ENCODE measurements around the gene GALNT10.

DNA sequence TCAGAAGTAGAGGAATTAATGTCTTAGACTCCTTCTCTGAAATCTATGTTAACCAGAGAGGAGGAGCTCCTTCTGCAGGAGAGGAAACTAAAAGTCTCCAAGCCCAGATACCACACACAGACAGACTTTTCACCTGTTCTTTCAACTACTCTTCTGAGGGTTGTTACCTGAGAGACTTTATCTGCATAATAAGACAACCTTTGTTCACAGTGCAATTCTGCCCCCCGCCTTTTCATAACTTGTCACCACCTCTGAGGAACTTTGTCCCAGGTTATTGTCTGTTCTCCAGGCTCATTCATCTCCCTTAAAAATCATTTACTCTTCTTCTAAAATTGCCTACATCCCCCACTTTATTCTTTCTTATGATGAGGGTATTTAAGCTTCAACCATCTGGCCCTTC, 9.4 kb upstream of the GALNT10 start:
- TF ChIP-seq, protein P1, sequence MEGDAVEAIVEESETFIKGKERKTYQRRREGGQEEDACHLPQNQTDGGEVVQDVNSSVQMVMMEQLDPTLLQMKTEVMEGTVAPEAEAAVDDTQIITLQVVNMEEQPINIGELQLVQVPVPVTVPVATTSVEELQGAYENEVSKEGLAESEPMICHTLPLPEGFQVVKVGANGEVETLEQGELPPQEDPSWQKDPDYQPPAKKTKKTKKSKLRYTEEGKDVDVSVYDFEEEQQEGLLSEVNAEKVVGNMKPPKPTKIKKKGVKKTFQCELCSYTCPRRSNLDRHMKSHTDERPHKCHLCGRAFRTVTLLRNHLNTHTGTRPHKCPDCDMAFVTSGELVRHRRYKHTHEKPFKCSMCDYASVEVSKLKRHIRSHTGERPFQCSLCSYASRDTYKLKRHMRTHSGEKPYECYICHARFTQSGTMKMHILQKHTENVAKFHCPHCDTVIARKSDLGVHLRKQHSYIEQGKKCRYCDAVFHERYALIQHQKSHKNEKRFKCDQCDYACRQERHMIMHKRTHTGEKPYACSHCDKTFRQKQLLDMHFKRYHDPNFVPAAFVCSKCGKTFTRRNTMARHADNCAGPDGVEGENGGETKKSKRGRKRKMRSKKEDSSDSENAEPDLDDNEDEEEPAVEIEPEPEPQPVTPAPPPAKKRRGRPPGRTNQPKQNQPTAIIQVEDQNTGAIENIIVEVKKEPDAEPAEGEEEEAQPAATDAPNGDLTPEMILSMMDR (IDR thresholded peaks at IDR 0.05), result no peak
- no peak for TF ChIP-seq POLR2A (IDR thresholded peaks at IDR 0.05)

Measured in uterus (tissue), 2 donors.